ENCODE data around the gene FAM13A. TPM values are rescaled to one million over a fixed set of nuclear protein-coding genes. Genes with fewer than 3 reads are reported as not detected.

The FAM13A gene
- total and polyA plus RNA-seq, 2 experiments from 2014 or later, result 23.3 to 43.8 TPM

DNA sequence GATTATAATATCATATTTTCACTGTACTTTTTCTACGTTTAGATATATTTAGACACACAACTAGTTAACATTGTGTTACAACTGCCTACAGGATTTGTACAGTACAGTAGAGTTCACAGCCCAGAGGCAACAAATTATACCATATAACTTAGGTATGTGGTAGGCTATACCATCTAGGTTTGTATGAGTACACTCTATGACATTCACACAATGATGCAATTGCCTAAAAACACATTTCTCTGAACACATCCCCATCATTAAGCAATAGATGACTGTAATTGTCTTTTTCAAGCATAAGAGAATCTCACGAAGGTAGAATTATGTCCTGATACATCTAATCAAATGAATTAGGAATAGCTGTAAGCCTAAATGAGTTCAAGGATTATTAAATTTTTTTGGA lies 42.0 kb upstream of the FAM13A start:
- Histone ChIP-seq H3K36me3 (no peaks in the 10 kb centered on the region), H3K27ac (no peak overlapping the region), H3K4me1 (ENCODE audit: low read depth) (no peaks in the 10 kb centered on the region), H3K27me3 (no peaks in the 10 kb centered on the region), H3K4me3 (no peak overlapping the region), H3K9me3 (ENCODE audit: low read depth) (no peaks in the 10 kb centered on the region)
- DNase-seq (ENCODE audit: low read depth in 1 of 2, low spot score in 1 of 2), result no peak
- TF ChIP-seq, protein P1, sequence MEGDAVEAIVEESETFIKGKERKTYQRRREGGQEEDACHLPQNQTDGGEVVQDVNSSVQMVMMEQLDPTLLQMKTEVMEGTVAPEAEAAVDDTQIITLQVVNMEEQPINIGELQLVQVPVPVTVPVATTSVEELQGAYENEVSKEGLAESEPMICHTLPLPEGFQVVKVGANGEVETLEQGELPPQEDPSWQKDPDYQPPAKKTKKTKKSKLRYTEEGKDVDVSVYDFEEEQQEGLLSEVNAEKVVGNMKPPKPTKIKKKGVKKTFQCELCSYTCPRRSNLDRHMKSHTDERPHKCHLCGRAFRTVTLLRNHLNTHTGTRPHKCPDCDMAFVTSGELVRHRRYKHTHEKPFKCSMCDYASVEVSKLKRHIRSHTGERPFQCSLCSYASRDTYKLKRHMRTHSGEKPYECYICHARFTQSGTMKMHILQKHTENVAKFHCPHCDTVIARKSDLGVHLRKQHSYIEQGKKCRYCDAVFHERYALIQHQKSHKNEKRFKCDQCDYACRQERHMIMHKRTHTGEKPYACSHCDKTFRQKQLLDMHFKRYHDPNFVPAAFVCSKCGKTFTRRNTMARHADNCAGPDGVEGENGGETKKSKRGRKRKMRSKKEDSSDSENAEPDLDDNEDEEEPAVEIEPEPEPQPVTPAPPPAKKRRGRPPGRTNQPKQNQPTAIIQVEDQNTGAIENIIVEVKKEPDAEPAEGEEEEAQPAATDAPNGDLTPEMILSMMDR (IDR thresholded peaks at IDR 0.05; ENCODE audit: low read depth, low read length), result no peak

DNA sequence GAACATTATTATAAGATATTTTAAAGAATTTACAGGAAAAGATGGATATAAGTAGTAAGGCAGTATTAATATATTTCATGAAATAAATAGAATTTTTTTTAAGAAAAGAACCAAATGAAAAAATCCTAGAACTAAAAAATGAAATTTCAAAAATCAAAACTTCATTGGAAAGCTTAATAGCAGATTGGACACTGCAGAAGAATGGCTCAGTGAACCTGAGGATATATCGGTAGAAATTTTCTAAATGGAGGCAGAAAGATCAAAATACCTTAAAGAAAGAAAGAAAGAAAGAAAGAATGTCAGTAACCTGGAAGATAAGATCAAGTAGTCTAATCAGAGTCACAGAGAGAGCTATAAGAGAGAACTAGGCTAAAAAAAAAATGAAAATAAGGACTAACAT lies 21.3 kb upstream of the FAM13A start:
- Histone ChIP-seq H3K4me1 (ENCODE audit: low read depth) (no peaks in the 10 kb centered on the region), H3K36me3 (no peaks in the 10 kb centered on the region), H3K27me3 (no peaks in the 10 kb centered on the region), H3K27ac (no peak overlapping the region), H3K4me3 (no peak overlapping the region), H3K9me3 (ENCODE audit: low read depth) (no peaks in the 10 kb centered on the region)
- TF ChIP-seq, protein P1 (IDR thresholded peaks at IDR 0.05; ENCODE audit: low read depth, low read length), result no peak
- no peak for DNase-seq (ENCODE audit: low read depth in 1 of 2, low spot score in 1 of 2)

DNA sequence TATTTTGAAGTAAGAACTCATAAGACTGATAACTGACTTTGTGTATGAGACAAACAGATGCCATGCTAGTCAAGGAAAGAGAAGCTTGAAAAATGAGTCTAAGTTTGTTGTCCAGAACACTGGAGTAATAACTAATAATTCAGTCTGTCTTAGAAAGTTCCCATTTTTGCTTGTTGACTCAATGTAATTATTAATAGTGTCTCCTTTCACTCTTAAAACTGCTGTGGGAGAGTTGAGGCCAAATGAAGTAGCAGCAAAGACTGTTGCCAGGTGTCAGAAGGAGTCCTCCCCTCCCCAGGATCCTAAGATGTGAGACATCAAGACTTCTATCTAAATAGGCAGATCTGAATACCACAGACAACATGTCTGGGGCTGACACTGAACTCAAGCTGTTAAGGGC lies 20.8 kb upstream of the FAM13A start:
- Histone ChIP-seq H3K27me3 (no peaks in the 10 kb centered on the region), H3K9me3 (ENCODE audit: low read depth) (no peaks in the 10 kb centered on the region), H3K4me3 (no peak overlapping the region), H3K36me3 (no peaks in the 10 kb centered on the region), H3K27ac (no peak overlapping the region), H3K4me1 (ENCODE audit: low read depth) (no peaks in the 10 kb centered on the region)
- no peak for DNase-seq (ENCODE audit: low read depth in 1 of 2, low spot score in 1 of 2)
- TF ChIP-seq, protein P1 (IDR thresholded peaks at IDR 0.05; ENCODE audit: low read depth, low read length), result no peak

DNA sequence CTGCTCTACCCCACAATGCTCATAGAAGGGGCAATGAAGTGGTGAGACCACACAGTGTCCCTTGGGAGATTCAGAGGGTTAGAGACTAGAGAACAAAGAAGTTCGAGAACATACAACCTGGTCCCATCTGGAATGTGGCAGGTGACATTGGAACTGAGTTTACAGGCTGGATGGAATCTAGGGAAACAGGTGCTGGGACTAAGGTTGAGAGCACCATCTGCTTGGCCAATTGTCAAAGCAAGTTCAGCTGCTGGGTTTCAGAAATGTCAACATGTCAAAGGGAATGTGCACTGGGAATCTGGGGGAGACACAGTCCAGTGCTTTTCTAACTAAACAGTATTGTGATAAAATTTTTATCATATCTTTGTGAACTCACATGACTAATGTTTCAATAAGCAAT lies 15.9 kb upstream of the FAM13A start:
- no peak overlapping the region for H3K4me3 ChIP-seq
- H3K27me3 ChIP-seq, result no peaks in the 10 kb centered on the region
- TF ChIP-seq, protein P1 (IDR thresholded peaks at IDR 0.05; ENCODE audit: low read depth, low read length), result no peak
- no peak for DNase-seq (ENCODE audit: low read depth in 1 of 2, low spot score in 1 of 2)
- H3K36me3 ChIP-seq, result no peaks in the 10 kb centered on the region
- no peak overlapping the region for H3K27ac ChIP-seq
- H3K4me1 ChIP-seq (ENCODE audit: low read depth), result no peaks in the 10 kb centered on the region
- no peaks in the 10 kb centered on the region for H3K9me3 ChIP-seq (ENCODE audit: low read depth)

DNA sequence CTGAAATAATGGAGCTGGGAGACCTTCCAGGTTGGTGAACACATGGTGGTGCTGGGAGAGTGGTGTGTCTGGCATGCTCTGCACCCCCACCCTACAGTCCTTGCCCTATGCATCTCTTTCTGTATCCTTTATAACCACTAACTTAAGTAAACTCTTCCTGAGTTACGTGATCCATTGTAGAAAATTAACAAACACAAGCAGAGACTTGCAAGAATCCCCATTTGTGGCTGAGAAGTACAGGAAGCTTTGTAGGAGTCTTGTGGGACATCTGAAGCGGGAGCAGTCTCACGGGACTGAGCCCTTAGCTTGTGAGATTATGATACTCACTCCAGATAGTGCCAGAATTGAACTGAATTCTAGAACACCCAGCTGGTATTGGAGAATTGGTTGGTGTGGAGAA lies 14.3 kb upstream of the FAM13A start:
- TF ChIP-seq, protein P1 (IDR thresholded peaks at IDR 0.05; ENCODE audit: low read depth, low read length), result no peak
- no peaks in the 10 kb centered on the region for H3K27me3 ChIP-seq
- no peak for DNase-seq (ENCODE audit: low read depth in 1 of 2, low spot score in 1 of 2)
- no peaks in the 10 kb centered on the region for H3K4me1 ChIP-seq (ENCODE audit: low read depth)
- H3K27ac ChIP-seq, result no peak overlapping the region
- no peaks in the 10 kb centered on the region for H3K9me3 ChIP-seq (ENCODE audit: low read depth)
- no peak overlapping the region for H3K4me3 ChIP-seq
- no peaks in the 10 kb centered on the region for H3K36me3 ChIP-seq

DNA sequence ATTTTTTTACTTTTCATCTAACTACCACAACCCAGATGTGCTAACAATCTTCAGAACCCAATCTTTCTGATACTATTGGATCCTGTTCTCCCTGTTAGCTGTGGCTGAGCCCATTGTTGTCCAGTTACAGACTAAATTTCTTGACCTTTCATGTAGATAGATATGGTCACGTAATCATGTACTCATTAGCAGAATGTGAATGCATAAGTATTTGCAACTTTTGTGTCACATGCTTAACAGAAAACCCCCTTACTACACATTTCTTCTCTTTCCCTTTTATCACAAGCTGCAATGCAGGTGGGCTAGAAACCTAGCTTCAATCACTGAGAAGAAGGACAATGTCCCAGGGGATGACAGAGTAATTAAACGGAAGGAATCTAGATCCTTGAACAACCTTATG lies 13.1 kb upstream of the FAM13A start:
- no peaks in the 10 kb centered on the region for H3K9me3 ChIP-seq (ENCODE audit: low read depth)

More for the DNA sequence above, 13.1 kb upstream of the FAM13A start:
- no peak overlapping the region for H3K4me3 ChIP-seq
- H3K27me3 ChIP-seq, result no peaks in the 10 kb centered on the region
- H3K4me1 ChIP-seq (ENCODE audit: low read depth), result no peaks in the 10 kb centered on the region
- no peak overlapping the region for H3K27ac ChIP-seq
- TF ChIP-seq, protein P1 (IDR thresholded peaks at IDR 0.05; ENCODE audit: low read depth, low read length), result no peak
- no peak for DNase-seq (ENCODE audit: low read depth in 1 of 2, low spot score in 1 of 2)
- H3K36me3 ChIP-seq, result no peaks in the 10 kb centered on the region

Measured in cardiac muscle cell (in vitro differentiated cells and primary cell).